HG03469 (cell line): ENCODE results near the gene AOPEP.

Experiments
- ATAC-seq: cut with Tn5 transposase; IDR thresholded peaks from one replicate; pipeline ENCODE4 v1.9.1; 2021; ENCODE audit warnings: mild to moderate bottlenecking, moderate library complexity, moderate number of reproducible peaks; ENCODE audit not compliant: unreplicated experiment

Gene AOPEP

GRCh38 chr9:94717761-94718160 is 8.7 kb upstream of the AOPEP start:
- no peak for ATAC-seq

GRCh38 chr9:94718936-94719335 is 7.6 kb upstream of the AOPEP start:
- ATAC-seq, result no peak

GRCh38 chr9:94719878-94720277 is 6.6 kb upstream of the AOPEP start:
- no peak for ATAC-seq

- ATAC-seq, result no peak
Observed at GRCh38 chr9:94720846-94721549, 5.5 kb upstream of the AOPEP start.

GRCh38 chr9:94721754-94722153 is 4.7 kb upstream of the AOPEP start:
- ATAC-seq, result no peak

GRCh38 chr9:94725293-94725692 is 1.2 kb upstream of the AOPEP start:
- no peak for ATAC-seq

GRCh38 chr9:94728719-94729118 is 2.2 kb downstream of the AOPEP start:
- ATAC-seq, result no peak

- no peak for ATAC-seq
Observed at GRCh38 chr9:94729199-94729598, 2.7 kb downstream of the AOPEP start.

GRCh38 chr9:94734054-94734754 is 7.7 kb downstream of the AOPEP start:
- ATAC-seq, result no peak

GRCh38 chr9:94736759-94737158 is 10.3 kb downstream of the AOPEP start:
- ATAC-seq, result no peak

GRCh38 chr9:94740145-94740840 is 13.8 kb downstream of the AOPEP start:
- no peak for ATAC-seq

GRCh38 chr9:94741866-94742265 is 15.4 kb downstream of the AOPEP start:
- no peak for ATAC-seq

GRCh38 chr9:94743035-94743954 is 16.8 kb downstream of the AOPEP start:
- no peak for ATAC-seq

GRCh38 chr9:94745806-94746540 is 19.5 kb downstream of the AOPEP start:
- no peak for ATAC-seq

GRCh38 chr9:94746541-94747370 is 20.3 kb downstream of the AOPEP start:
- ATAC-seq, result no peak

GRCh38 chr9:94754976-94755475 is 28.5 kb downstream of the AOPEP start:
- ATAC-seq, result no peak

GRCh38 chr9:94757158-94757557 is 30.7 kb downstream of the AOPEP start:
- ATAC-seq, result no peak

GRCh38 chr9:94758031-94758430 is 31.5 kb downstream of the AOPEP start:
- no peak for ATAC-seq

- no peak for ATAC-seq
Observed at GRCh38 chr9:94758880-94759279, 32.4 kb downstream of the AOPEP start.
